Measurements from ENCODE around the gene ACADSB.

DNA sequence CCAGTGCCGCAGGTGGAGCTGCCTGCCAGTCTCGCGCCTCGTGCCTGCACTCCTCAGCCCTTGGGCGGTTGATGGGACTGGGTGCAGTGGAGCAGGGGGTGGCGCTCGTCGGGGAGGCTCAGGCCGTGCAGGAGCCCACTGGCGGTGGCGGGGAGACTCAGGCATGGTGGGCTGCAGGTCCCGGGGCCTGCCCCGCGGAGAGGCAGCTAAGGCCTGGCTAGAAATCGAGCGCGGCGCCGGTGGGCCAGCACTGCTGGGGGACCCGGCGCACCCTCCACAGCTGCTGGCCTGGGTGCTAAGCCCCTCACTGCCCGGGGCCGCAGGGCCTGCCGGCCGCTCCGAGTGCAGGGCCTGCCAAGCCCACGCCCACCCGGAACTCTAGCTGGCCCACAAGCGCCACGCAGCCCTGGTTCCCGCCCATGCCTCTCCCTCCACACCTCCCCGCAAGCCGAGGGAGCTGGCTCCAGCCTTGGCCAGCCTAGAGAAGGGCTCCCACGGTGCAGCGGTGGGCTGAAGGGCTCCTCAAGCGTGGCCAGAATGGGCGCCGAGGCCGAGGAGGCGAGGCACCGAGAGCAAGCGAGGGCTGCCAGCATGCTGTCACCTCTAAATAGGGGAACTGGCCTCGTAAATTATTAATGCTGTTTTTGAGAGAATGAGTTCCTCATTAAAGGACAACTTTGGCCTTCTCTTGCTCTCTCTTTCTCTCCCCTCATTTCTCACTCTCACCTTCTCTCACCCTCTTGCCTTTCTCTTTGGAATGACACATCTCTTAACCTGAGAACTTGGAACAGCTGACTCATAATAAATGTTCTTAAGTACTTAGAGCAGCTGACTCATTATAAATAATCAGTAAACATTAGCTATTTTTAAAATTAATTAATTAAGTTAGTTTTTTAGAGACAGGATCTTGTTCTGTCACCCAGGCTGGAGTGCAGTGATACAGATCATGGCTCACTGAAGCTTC is 4.9 kb downstream of the ACADSB start:
- TF ChIP-seq, protein P1, sequence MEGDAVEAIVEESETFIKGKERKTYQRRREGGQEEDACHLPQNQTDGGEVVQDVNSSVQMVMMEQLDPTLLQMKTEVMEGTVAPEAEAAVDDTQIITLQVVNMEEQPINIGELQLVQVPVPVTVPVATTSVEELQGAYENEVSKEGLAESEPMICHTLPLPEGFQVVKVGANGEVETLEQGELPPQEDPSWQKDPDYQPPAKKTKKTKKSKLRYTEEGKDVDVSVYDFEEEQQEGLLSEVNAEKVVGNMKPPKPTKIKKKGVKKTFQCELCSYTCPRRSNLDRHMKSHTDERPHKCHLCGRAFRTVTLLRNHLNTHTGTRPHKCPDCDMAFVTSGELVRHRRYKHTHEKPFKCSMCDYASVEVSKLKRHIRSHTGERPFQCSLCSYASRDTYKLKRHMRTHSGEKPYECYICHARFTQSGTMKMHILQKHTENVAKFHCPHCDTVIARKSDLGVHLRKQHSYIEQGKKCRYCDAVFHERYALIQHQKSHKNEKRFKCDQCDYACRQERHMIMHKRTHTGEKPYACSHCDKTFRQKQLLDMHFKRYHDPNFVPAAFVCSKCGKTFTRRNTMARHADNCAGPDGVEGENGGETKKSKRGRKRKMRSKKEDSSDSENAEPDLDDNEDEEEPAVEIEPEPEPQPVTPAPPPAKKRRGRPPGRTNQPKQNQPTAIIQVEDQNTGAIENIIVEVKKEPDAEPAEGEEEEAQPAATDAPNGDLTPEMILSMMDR (IDR thresholded peaks at IDR 0.05) = no peak
- TF ChIP-seq POLR2A (IDR thresholded peaks at IDR 0.05) = no peak
